HEK293 (cell line): ENCODE data around the gene PDE4D.

Source experiments
- CTCF ChIA-PET: fragments of 350-600 bp; formaldehyde crosslinking; extraction: SDS; loops from one replicate; lab custom pipeline; 2021; ENCODE audit warnings: antibody characterized with exemption; lab: Yijun Ruan, JAX
- POLR2A ChIA-PET: fragments of 300-600 bp; formaldehyde crosslinking; extraction: SDS; loops from one replicate; lab custom pipeline; 2020; ENCODE audit warnings: antibody characterized with exemption, inconsistent platforms; lab: Yijun Ruan, JAX
- H3K27ac ChIP-seq: fragments of 200-500 bp; sonication (Bioruptor generic); 2 replicates; pipeline ENCODE4 v1.5.1; 2014; ENCODE audit warnings: low read depth, low read length, control low read depth, inconsistent platforms; ENCODE audit errors: extremely low read depth
- H3K36me3 ChIP-seq, 2 experiments: fragments of 200-500 bp in 1 of 2; sonication (Bioruptor generic) in 1 of 2; 1 replicate in 1 of 2; 2 replicates in 1 of 2; pipeline ENCODE4 v1.5.1; 2014 to 2017; ENCODE audit warnings: inconsistent platforms in 2 of 2, low read length in 2 of 2; ENCODE audit not compliant: control insufficient read depth in 2 of 2, insufficient read depth in 1 of 2
- H3K4me1 ChIP-seq: fragments of 200-500 bp; sonication (Bioruptor generic); 2 replicates; pipeline ENCODE4 v1.5.1; 2014; ENCODE audit warnings: mild to moderate bottlenecking, low read length, inconsistent platforms; ENCODE audit not compliant: control insufficient read depth, insufficient read depth
- H3K4me3 ChIP-seq: 2 replicates; pipeline ENCODE4 v1.5.1; 2011; ENCODE audit warnings: low read depth, mild to moderate bottlenecking, control low read depth, low read length, moderate library complexity
- H3K9me3 ChIP-seq: fragments of 200-500 bp; sonication (Bioruptor generic); 2 replicates; pipeline ENCODE4 v1.5.1; 2014; ENCODE audit warnings: low read depth, low read length, inconsistent platforms; ENCODE audit not compliant: control insufficient read depth, insufficient read depth
- FEZF1 ChIP-seq: fragments of 450-650 bp; formaldehyde crosslinking; IDR thresholded peaks from 2 replicates; pipeline ENCODE4 v1.5.1; 2016; ENCODE audit warnings: missing biosample characterization, missing genetic modification characterization
- GFI1B ChIP-seq: fragments of 450-650 bp; formaldehyde crosslinking; IDR thresholded peaks from 2 replicates; pipeline ENCODE4 v1.5.1; 2016; ENCODE audit warnings: missing biosample characterization, missing genetic modification characterization
- GLI2 ChIP-seq: fragments of 450-650 bp; formaldehyde crosslinking; IDR thresholded peaks from 2 replicates; pipeline ENCODE4; 2017; ENCODE audit warnings: missing biosample characterization, missing genetic modification characterization, low read depth, borderline replicate concordance
- IKZF3 ChIP-seq: fragments of 450-650 bp; IDR thresholded peaks from 2 replicates; pipeline ENCODE4 v1.5.0; 2018; ENCODE audit warnings: missing biosample characterization, mild to moderate bottlenecking, missing genetic modification characterization, moderate library complexity
- OSR2 ChIP-seq: fragments of 450-650 bp; formaldehyde crosslinking; IDR thresholded peaks from 2 replicates; pipeline ENCODE4 v1.5.1; 2016; ENCODE audit warnings: missing biosample characterization, missing genetic modification characterization
- PBX3 ChIP-seq: sonication (generic); formaldehyde crosslinking; IDR thresholded peaks from 2 replicates; pipeline ENCODE4 v1.8.1; 2022; ENCODE audit warnings: mild to moderate bottlenecking, moderate library complexity, missing genetic modification reagents
- SETDB1 ChIP-seq: IDR thresholded peaks from one replicate; pipeline ENCODE4 v1.6.1; 2017; ENCODE audit warnings: mild to moderate bottlenecking, low read length, moderate library complexity, mixed read lengths; ENCODE audit not compliant: insufficient read length
- TCF7L2 ChIP-seq: IDR thresholded peaks from 2 replicates; pipeline ENCODE4 v1.6.1; 2011; ENCODE audit warnings: low read depth, mild to moderate bottlenecking, inconsistent platforms, low read length, moderate library complexity, borderline replicate concordance
- WT1 ChIP-seq: fragments of 450-650 bp; formaldehyde crosslinking; IDR thresholded peaks from 2 replicates; pipeline ENCODE4 v1.5.1; 2016; ENCODE audit warnings: missing biosample characterization, missing genetic modification characterization
- ZBTB11 ChIP-seq: fragments of 450-650 bp; formaldehyde crosslinking; conservative IDR thresholded peaks from 2 replicates; pipeline ENCODE4 v1.5.1; 2016; ENCODE audit warnings: low read depth, missing biosample characterization, missing genetic modification characterization
- ZBTB7A ChIP-seq: fragments of 450-650 bp; formaldehyde crosslinking; IDR thresholded peaks from 2 replicates; pipeline ENCODE4 v1.5.1; 2016; ENCODE audit warnings: low read depth, missing biosample characterization, missing genetic modification characterization
- ZNF214 ChIP-seq: fragments of 450-650 bp; formaldehyde crosslinking; IDR thresholded peaks from 2 replicates; pipeline ENCODE4 v1.5.1; 2017; ENCODE audit warnings: missing biosample characterization, mild to moderate bottlenecking, missing genetic modification characterization, borderline replicate concordance
- ZNF510 ChIP-seq: fragments of 450-650 bp; formaldehyde crosslinking; IDR thresholded peaks from 2 replicates; pipeline ENCODE4 v1.5.1; 2018; ENCODE audit warnings: mild to moderate bottlenecking, missing genetic modification characterization, missing biosample characterization; ENCODE audit not compliant: insufficient replicate concordance
- ZNF561 ChIP-seq: fragments of 450-650 bp; IDR thresholded peaks from 2 replicates; pipeline ENCODE4 v1.5.1; 2018; ENCODE audit warnings: missing biosample characterization, missing genetic modification characterization, borderline replicate concordance
- ZNF623 ChIP-seq: fragments of 450-650 bp; formaldehyde crosslinking; IDR thresholded peaks from 2 replicates; pipeline ENCODE4 v1.5.1; 2016; ENCODE audit warnings: missing biosample characterization, missing genetic modification characterization
- ZNF830 ChIP-seq: fragments of 450-650 bp; IDR thresholded peaks from 2 replicates; pipeline ENCODE4 v1.5.0; 2018; ENCODE audit warnings: missing biosample characterization, missing genetic modification characterization, low read depth, mild to moderate bottlenecking, moderate library complexity
- ZSCAN23 ChIP-seq: fragments of 450-650 bp; formaldehyde crosslinking; IDR thresholded peaks from 2 replicates; pipeline ENCODE4 v1.5.1; 2016; ENCODE audit warnings: missing biosample characterization, missing genetic modification characterization
- ZXDB ChIP-seq: fragments of 450-650 bp; formaldehyde crosslinking; IDR thresholded peaks from 2 replicates; pipeline ENCODE4 v1.5.1; 2016; ENCODE audit warnings: missing biosample characterization, missing genetic modification characterization
- TF ChIP-seq, protein P1 (sequence below): fragments of 450-650 bp; formaldehyde crosslinking; IDR thresholded peaks from 2 replicates; pipeline ENCODE4 v1.5.1; 2016; ENCODE audit warnings: missing biosample characterization, missing genetic modification characterization
- TF ChIP-seq, protein P2 (sequence below): fragments of 450-650 bp; formaldehyde crosslinking; IDR thresholded peaks from 2 replicates; pipeline ENCODE4 v1.5.1; 2016; ENCODE audit warnings: missing biosample characterization, missing genetic modification characterization
- TF ChIP-seq, protein P3 (sequence below): fragments of 450-650 bp; formaldehyde crosslinking; IDR thresholded peaks from 2 replicates; pipeline ENCODE4 v1.5.1; 2016; ENCODE audit warnings: missing biosample characterization, missing genetic modification characterization
- TF ChIP-seq, protein P4 (sequence below): fragments of 450-650 bp; IDR thresholded peaks from 2 replicates; pipeline ENCODE4 v1.5.1; 2018; ENCODE audit warnings: missing biosample characterization, mild to moderate bottlenecking, missing genetic modification characterization

PDE4D gene

DNA sequence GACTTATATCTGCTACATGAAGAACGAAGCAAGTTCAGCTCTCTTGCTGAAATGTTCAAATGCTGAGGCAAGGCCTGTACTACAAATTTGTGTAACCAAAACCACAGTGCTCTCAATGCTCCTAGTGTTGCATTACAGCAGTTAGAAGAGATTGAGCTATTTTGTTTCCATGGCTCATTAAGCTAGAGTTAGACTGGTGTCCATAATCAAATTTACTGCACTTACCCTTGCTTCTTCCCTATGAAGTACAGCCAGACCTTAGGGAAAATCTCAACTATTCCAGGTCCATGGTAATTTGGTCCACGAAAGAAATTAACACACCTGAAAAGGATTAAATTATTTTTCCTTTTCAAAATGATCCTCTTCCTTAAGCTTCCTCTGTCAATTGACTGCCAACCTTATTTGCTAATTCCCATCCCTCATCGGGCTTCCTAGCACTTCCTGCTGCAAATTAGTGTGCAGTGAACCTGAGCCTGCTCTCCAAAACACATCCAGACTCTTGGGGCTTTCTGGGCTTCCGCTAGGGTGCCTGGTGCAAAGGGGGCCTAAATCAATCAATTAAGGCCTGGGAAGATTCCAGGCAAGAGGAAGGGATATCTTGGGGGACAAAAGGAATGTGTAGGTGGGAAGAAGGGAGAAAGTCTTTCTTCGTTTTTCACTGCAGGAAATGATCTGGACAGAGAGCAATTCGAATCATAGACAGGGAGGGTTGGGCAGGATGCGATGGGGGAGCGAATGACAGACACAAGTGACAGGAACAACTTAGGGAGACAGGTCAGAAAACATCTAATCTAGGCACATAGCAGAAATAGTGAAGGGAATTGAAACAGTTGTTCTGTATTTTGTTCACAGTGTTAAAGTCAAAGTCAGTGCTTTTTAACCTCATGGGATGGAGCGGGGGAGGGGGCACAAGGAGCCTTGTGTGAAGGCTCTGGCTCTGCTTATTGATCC, 768.2 kb downstream of the PDE4D start (continued):
- TF ChIP-seq ZNF623 (tag by site-specific recombination), result no peak
- 0 out of 2 replicates have a peak, but pooled peaks have one; percentile 8 for TF ChIP-seq GLI2 (tag by site-specific recombination)

DNA sequence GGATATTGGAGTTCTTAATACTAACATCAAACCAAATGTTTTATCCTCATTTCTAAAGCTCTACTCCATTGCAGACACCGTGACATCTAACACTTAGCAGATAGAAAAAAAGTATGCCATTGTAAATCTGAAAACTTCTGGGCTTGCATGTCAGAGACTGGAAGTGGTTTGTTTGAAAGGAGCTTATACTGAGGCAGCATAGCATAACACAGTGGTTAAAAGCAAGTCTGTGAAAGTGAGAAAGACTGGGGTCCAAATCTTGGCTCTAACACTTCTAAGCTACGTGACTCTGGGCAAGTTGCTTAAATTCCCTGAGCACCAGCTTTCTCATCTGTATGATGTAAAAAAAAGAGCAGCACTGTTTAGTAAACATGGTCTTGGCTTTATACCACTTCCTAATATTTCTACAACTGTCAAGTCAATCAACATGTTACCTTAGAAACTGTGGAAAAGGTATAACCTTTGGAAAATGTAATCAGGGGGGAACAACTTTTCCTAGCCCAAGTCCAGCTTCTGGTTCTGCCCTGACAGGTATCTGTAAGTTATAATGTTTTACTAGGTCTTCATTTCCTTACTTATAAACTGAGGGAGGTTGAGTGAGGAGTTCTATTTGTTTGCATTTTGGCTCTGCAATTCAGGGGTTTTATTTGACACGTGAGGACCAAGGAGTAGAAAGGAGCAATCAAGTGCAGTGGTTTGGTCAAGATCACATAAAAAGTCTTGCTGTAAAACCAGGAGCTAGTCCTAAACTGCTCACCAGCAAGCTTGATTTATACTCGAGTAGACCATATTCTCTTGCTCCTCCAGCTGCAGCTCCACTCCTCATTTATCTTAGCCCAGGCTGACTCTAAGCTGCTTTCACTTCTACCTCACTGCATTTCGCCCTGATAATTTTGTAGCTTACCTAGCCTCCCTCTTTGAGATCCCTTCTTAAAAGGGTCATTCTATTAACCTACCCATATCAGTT, 769.6 kb downstream of the PDE4D start:
- peaks cover 36% of the 10 kb centered on the region for H3K4me1 ChIP-seq
- H3K4me3 ChIP-seq, result no peak overlapping the region
- ChIA-PET CTCF (interaction anchor here (0.9 kb wide), 1 partner anchor 51 kb away, joined by 3 read pairs; no protein-coding TSS in a partner anchor), POLR2A (no interaction called here)
- H3K27ac ChIP-seq, result no peak overlapping the region; the same call in 1 of the 2 replicates
- no peaks in the 10 kb centered on the region for H3K36me3 ChIP-seq
- H3K9me3 ChIP-seq, result no peaks in the 10 kb centered on the region
- TF ChIP-seq ZXDB (tag by site-specific recombination) (peak; percentile 30), TCF7L2 (no peak), PBX3 (CRISPR knock-in tag) (no peak), ZSCAN23 (no peak), GFI1B (tag by site-specific recombination) (peak; percentile 82), ZNF214 (no peak), ZNF510 (no peak), ZBTB11 (tag by site-specific recombination) (no peak), SETDB1 (no peak), GLI2 (tag by site-specific recombination) (no peak), FEZF1 (tag by site-specific recombination) (peak; percentile 99), OSR2 (tag by site-specific recombination) (peak; percentile 93), IKZF3 (peak; percentile 32; the same call in 1 of the 2 replicates), ZBTB7A (no peak), ZNF561 (no peak), WT1 (tag by site-specific recombination) (peak; percentile 80), ZNF830 (tag by site-specific recombination) (no peak)
- TF ChIP-seq, protein P1, sequence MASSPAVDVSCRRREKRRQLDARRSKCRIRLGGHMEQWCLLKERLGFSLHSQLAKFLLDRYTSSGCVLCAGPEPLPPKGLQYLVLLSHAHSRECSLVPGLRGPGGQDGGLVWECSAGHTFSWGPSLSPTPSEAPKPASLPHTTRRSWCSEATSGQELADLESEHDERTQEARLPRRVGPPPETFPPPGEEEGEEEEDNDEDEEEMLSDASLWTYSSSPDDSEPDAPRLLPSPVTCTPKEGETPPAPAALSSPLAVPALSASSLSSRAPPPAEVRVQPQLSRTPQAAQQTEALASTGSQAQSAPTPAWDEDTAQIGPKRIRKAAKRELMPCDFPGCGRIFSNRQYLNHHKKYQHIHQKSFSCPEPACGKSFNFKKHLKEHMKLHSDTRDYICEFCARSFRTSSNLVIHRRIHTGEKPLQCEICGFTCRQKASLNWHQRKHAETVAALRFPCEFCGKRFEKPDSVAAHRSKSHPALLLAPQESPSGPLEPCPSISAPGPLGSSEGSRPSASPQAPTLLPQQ, result no peak
- TF ChIP-seq, protein P2, sequence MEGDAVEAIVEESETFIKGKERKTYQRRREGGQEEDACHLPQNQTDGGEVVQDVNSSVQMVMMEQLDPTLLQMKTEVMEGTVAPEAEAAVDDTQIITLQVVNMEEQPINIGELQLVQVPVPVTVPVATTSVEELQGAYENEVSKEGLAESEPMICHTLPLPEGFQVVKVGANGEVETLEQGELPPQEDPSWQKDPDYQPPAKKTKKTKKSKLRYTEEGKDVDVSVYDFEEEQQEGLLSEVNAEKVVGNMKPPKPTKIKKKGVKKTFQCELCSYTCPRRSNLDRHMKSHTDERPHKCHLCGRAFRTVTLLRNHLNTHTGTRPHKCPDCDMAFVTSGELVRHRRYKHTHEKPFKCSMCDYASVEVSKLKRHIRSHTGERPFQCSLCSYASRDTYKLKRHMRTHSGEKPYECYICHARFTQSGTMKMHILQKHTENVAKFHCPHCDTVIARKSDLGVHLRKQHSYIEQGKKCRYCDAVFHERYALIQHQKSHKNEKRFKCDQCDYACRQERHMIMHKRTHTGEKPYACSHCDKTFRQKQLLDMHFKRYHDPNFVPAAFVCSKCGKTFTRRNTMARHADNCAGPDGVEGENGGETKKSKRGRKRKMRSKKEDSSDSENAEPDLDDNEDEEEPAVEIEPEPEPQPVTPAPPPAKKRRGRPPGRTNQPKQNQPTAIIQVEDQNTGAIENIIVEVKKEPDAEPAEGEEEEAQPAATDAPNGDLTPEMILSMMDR (tag by site-specific recombination), result no peak
- TF ChIP-seq, protein P3, sequence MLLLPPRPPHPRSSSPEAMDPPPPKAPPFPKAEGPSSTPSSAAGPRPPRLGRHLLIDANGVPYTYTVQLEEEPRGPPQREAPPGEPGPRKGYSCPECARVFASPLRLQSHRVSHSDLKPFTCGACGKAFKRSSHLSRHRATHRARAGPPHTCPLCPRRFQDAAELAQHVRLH (tag by site-specific recombination), result peak; percentile 44; the same call in 1 of the 2 replicates
- TF ChIP-seq, protein P4, sequence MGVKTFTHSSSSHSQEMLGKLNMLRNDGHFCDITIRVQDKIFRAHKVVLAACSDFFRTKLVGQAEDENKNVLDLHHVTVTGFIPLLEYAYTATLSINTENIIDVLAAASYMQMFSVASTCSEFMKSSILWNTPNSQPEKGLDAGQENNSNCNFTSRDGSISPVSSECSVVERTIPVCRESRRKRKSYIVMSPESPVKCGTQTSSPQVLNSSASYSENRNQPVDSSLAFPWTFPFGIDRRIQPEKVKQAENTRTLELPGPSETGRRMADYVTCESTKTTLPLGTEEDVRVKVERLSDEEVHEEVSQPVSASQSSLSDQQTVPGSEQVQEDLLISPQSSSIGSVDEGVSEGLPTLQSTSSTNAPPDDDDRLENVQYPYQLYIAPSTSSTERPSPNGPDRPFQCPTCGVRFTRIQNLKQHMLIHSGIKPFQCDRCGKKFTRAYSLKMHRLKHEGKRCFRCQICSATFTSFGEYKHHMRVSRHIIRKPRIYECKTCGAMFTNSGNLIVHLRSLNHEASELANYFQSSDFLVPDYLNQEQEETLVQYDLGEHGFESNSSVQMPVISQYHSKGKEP, result 0 out of 2 replicates have a peak, but pooled peaks have one; percentile 32
